PFSK-1 (cell line): Measurements from ENCODE around the gene LRRC15.

ENCODE experiments used
- FOXP2 ChIP-seq: optimal IDR thresholded peaks from 2 replicates; pipeline ENCODE3; 2011; ENCODE audit warnings: borderline replicate concordance, control low read depth, inconsistent platforms; ENCODE audit not compliant: insufficient read depth; ENCODE audit errors: extremely low read length, extremely low read depth
- POLR2AphosphoS5 ChIP-seq: IDR thresholded peaks from 2 replicates; pipeline ENCODE4 v1.6.1; 2012; ENCODE audit warnings: low read depth, mild to moderate bottlenecking, control low read depth, low read length, moderate library complexity
- REST ChIP-seq, 2 experiments: IDR thresholded peaks; 2 replicates each; pipeline versions ENCODE4 v1.6.1 to v1.8.0; 2011 to 2012; ENCODE audit warnings: low read depth in 2 of 2, low read length in 2 of 2, control low read depth in 1 of 2, inconsistent platforms in 1 of 2, mild to moderate bottlenecking in 1 of 2, moderate library complexity in 1 of 2; ENCODE audit not compliant: insufficient read depth in 1 of 2
- SIN3A ChIP-seq: IDR thresholded peaks from 2 replicates; pipeline ENCODE4 v1.6.1; 2012; ENCODE audit warnings: mild to moderate bottlenecking, low read length, moderate library complexity, borderline replicate concordance; ENCODE audit not compliant: insufficient read depth
- TAF1 ChIP-seq: IDR thresholded peaks from 2 replicates; pipeline ENCODE4 v1.6.1; 2012; ENCODE audit warnings: low read length, control low read depth, borderline replicate concordance; ENCODE audit not compliant: insufficient read depth

GRCh38 chr3:194336601-194337355, 32.8 kb downstream of the LRRC15 start:
- TF ChIP-seq REST (IDR thresholded peaks at IDR 0.05; ENCODE audit: insufficient read depth in 1 of 2, low read depth in 2 of 2, low read length in 2 of 2): no peak
- no peak for TF ChIP-seq POLR2AphosphoS5
- no peak for TF ChIP-seq FOXP2
- TF ChIP-seq TAF1: no peak
- no peak for TF ChIP-seq SIN3A
